Epidermal melanocyte (primary cell): ENCODE measurements around the gene HARBI1.

ENCODE experiments used
- DNase-seq: peaks from one replicate; pipeline ENCODE4 v3.0.0; 2011; ENCODE audit warnings: low spot score; ENCODE audit not compliant: insufficient read length

The HARBI1 gene

GRCh38 chr11:46617134-46617971 is at the start of gene HARBI1, which contains the start of gene ATG13:
Gene HARBI1 (minus strand): TSS chr11:46617227. CDS start chr11:46616237, 990 bp downstream.
Gene ATG13 (plus strand): TSS chr11:46617553. CDS start chr11:46644292, 26,739 bp downstream.
- peak; percentile 90 for DNase-seq

GRCh38 chr11:46666516-46666915 is 49.5 kb upstream of the HARBI1 start:
- no peak for DNase-seq

GRCh38 chr11:46665356-46665755 is 48.3 kb upstream of the HARBI1 start:
- no peak for DNase-seq

GRCh38 chr11:46664612-46665011 is 47.6 kb upstream of the HARBI1 start:
- DNase-seq, result no peak

GRCh38 chr11:46663277-46663940 is 46.4 kb upstream of the HARBI1 start:
- DNase-seq, result no peak

- no peak for DNase-seq
These were observed 45.3 kb upstream of the HARBI1 start for GRCh38 chr11:46662366-46662765.

- no peak for DNase-seq
These were observed 44.8 kb upstream of the HARBI1 start for GRCh38 chr11:46661836-46662235.

- no peak for DNase-seq
These were observed 42.9 kb upstream of the HARBI1 start for GRCh38 chr11:46659908-46660307.

GRCh38 chr11:46658259-46658658 is 41.2 kb upstream of the HARBI1 start:
- DNase-seq, result no peak

GRCh38 chr11:46657186-46657585 is 40.2 kb upstream of the HARBI1 start:
- no peak for DNase-seq

- no peak for DNase-seq
These were observed 38.6 kb upstream of the HARBI1 start for GRCh38 chr11:46655631-46656030.

GRCh38 chr11:46649180-46649738 is 32.2 kb upstream of the HARBI1 start:
- peak; percentile 80 for DNase-seq

- no peak for DNase-seq
These were observed 27.0 kb upstream of the HARBI1 start for GRCh38 chr11:46643986-46644385.

- no peak for DNase-seq
These were observed 26.5 kb upstream of the HARBI1 start for GRCh38 chr11:46643531-46643930.

- DNase-seq, result no peak
These were observed 25.8 kb upstream of the HARBI1 start for GRCh38 chr11:46642627-46643335.

- DNase-seq, result no peak
These were observed 24.6 kb upstream of the HARBI1 start for GRCh38 chr11:46641639-46642038.

- DNase-seq, result no peak
These were observed 23.2 kb upstream of the HARBI1 start for GRCh38 chr11:46640036-46640788.

GRCh38 chr11:46639197-46639839 is 22.3 kb upstream of the HARBI1 start:
- DNase-seq, result no peak

GRCh38 chr11:46637546-46637945 is 20.5 kb upstream of the HARBI1 start:
- no peak for DNase-seq

- DNase-seq, result no peak
These were observed 18.6 kb upstream of the HARBI1 start for GRCh38 chr11:46635557-46636139.
